ENCODE results near the gene LHX5.

- TF ChIP-seq CTCF (conservative IDR thresholded peaks at IDR 0.05): no peak
- TF ChIP-seq EZH2 (IDR thresholded peaks at IDR 0.05; ENCODE audit: low read depth): no peak
Measured at GRCh38 chr12:113449299-113449698, 22.4 kb downstream of the LHX5 start.

Data from PC-9 (cell line).